ENCODE measurements around the gene PLS3.
"Not testable (repeated sequence)": the region's sequence is repeated elsewhere in the genome, so short reads cannot be mapped to it uniquely, and the experiment has no call there.

The PLS3 gene

GRCh38 chrX:115609621-115610020 is 48.6 kb downstream of the PLS3 start:
- DNase-seq (ENCODE audit: low read depth, low spot score) = no peak

GRCh38 chrX:115616943-115617563 is 56.1 kb downstream of the PLS3 start:
- DNase-seq (ENCODE audit: low read depth, low spot score) = no peak

- DNase-seq (ENCODE audit: low read depth, low spot score) = no peak
These were observed 61.6 kb downstream of the PLS3 start for GRCh38 chrX:115622534-115622933.

GRCh38 chrX:115624916-115625315 is 63.9 kb downstream of the PLS3 start:
- no peak for DNase-seq (ENCODE audit: low read depth, low spot score)

GRCh38 chrX:115625572-115626301 is 64.8 kb downstream of the PLS3 start:
- DNase-seq (ENCODE audit: low read depth, low spot score) = no peak

GRCh38 chrX:115630204-115630603 is 69.2 kb downstream of the PLS3 start:
- no peak for DNase-seq (ENCODE audit: low read depth, low spot score)

GRCh38 chrX:115632455-115632854 is 71.5 kb downstream of the PLS3 start:
- DNase-seq (ENCODE audit: low read depth, low spot score) = no peak

- DNase-seq (ENCODE audit: low read depth, low spot score) = not testable (repeated sequence)
These were observed 72.4 kb downstream of the PLS3 start for GRCh38 chrX:115633397-115633796.

- no peak for DNase-seq (ENCODE audit: low read depth, low spot score)
These were observed 78.4 kb downstream of the PLS3 start for GRCh38 chrX:115639334-115639880.

- DNase-seq (ENCODE audit: low read depth, low spot score) = no peak
These were observed 81.3 kb downstream of the PLS3 start for GRCh38 chrX:115642311-115642710.

GRCh38 chrX:115642895-115643530 is 82.0 kb downstream of the PLS3 start:
- DNase-seq (ENCODE audit: low read depth, low spot score) = no peak

GRCh38 chrX:115644397-115644796 is 83.4 kb downstream of the PLS3 start:
- DNase-seq (ENCODE audit: low read depth, low spot score) = not testable (repeated sequence)

- DNase-seq (ENCODE audit: low read depth, low spot score) = no peak
These were observed 88.6 kb downstream of the PLS3 start for GRCh38 chrX:115649461-115650063.

- DNase-seq (ENCODE audit: low read depth, low spot score) = no peak
These were observed 89.5 kb downstream of the PLS3 start for GRCh38 chrX:115650449-115650848.

GRCh38 chrX:115650916-115651315 is 89.9 kb downstream of the PLS3 start:
- no peak for DNase-seq (ENCODE audit: low read depth, low spot score)

GRCh38 chrX:115652221-115652620 is 91.2 kb downstream of the PLS3 start:
- DNase-seq (ENCODE audit: low read depth, low spot score) = no peak

- DNase-seq (ENCODE audit: low read depth, low spot score) = no peak
These were observed 104.1 kb downstream of the PLS3 start for GRCh38 chrX:115665122-115665521.

GRCh38 chrX:115679460-115679859 is 118.5 kb downstream of the PLS3 start:
- DNase-seq (ENCODE audit: low read depth, low spot score) = no peak

- DNase-seq (ENCODE audit: low read depth, low spot score) = no peak
These were observed 126.6 kb downstream of the PLS3 start for GRCh38 chrX:115687595-115687994.

- DNase-seq (ENCODE audit: low read depth, low spot score) = no peak
These were observed 129.0 kb downstream of the PLS3 start for GRCh38 chrX:115689931-115690330.

- no peak for DNase-seq (ENCODE audit: low read depth, low spot score)
These were observed 129.7 kb downstream of the PLS3 start for GRCh38 chrX:115690511-115691216.

- DNase-seq (ENCODE audit: low read depth, low spot score) = no peak
These were observed 132.5 kb downstream of the PLS3 start for GRCh38 chrX:115693476-115693875.
